OCI-LY7 (cell line): ENCODE results near the gene SLC16A10. TPM values are rescaled to one million over a fixed set of nuclear protein-coding genes. Genes with fewer than 3 reads are reported as not detected.

ENCODE experiments used
- BruUV-seq: library from RNA; stranded (reverse); fragments of 400-500 nt; replicated peaks from 2 replicates; lab custom pipeline; 2021; lab: Mats Ljungman, UMichigan
- CTCF ChIA-PET: fragments of 300-600 bp; sonication (Branson Sonifier 250); formaldehyde crosslinking; loops from one replicate; lab custom pipeline; 2022; ENCODE audit warnings: antibody characterized with exemption; ENCODE audit not compliant: unreplicated experiment; lab: Charles Lee
- POLR2A ChIA-PET: fragments of 300-600 bp; sonication (Branson Sonifier 250); formaldehyde crosslinking; loops from one replicate; lab custom pipeline; 2022; ENCODE audit warnings: antibody characterized with exemption; lab: Charles Lee
- DNase-seq: peaks from one replicate; pipeline ENCODE4 v3.0.0-alpha.2; 2015; ENCODE audit warnings: low spot score
- H2AFZ ChIP-seq: fragments of 200-600 bp; sonication (generic), shearing (Covaris generic); 2 replicates; pipeline ENCODE4 v1.6.1; 2014; ENCODE audit warnings: mild to moderate bottlenecking, antibody characterized with exemption, low read length, moderate library complexity
- H3K27ac ChIP-seq: fragments of 200-600 bp; sonication (generic); 2 replicates; pipeline ENCODE4 v1.5.1; 2014; ENCODE audit warnings: mixed run types, low read depth, mild to moderate bottlenecking, moderate library complexity, low read length, inconsistent platforms; ENCODE audit not compliant: poor library complexity, severe bottlenecking
- H3K36me3 ChIP-seq: fragments of 200-600 bp; sonication (generic); 2 replicates; pipeline ENCODE4 v1.6.1; 2014; ENCODE audit warnings: mild to moderate bottlenecking, antibody characterized with exemption, low read length, moderate library complexity, mixed read lengths; ENCODE audit not compliant: insufficient read depth
- H3K4me1 ChIP-seq: fragments of 200-600 bp; sonication (generic); 2 replicates; pipeline ENCODE4 v1.5.1; 2014; ENCODE audit warnings: mild to moderate bottlenecking, low read length; ENCODE audit not compliant: insufficient read depth, poor library complexity, severe bottlenecking
- H3K4me2 ChIP-seq: fragments of 200-600 bp; sonication (generic); 2 replicates; pipeline ENCODE4 v1.6.1; 2014; ENCODE audit warnings: mild to moderate bottlenecking, low read length
- H3K4me3 ChIP-seq: fragments of 200-600 bp; sonication (generic); 2 replicates; pipeline ENCODE4 v1.5.1; 2014; ENCODE audit warnings: mild to moderate bottlenecking, low read depth, low read length; ENCODE audit not compliant: poor library complexity, severe bottlenecking
- H3K79me2 ChIP-seq: fragments of 200-600 bp; sonication (generic); 2 replicates; pipeline ENCODE4 v1.6.1; 2016; ENCODE audit warnings: low read depth, mild to moderate bottlenecking, low read length, moderate library complexity, mixed read lengths; ENCODE audit not compliant: insufficient read depth
- H3K9me2 ChIP-seq: fragments of 200-600 bp; sonication (generic); 2 replicates; pipeline ENCODE4 v1.6.1; 2016; ENCODE audit warnings: mild to moderate bottlenecking, low read length, mixed read lengths; ENCODE audit not compliant: insufficient read depth
- H3K9me3 ChIP-seq: fragments of 200-600 bp; sonication (generic); 2 replicates; pipeline ENCODE4 v1.6.1; 2014; ENCODE audit warnings: mild to moderate bottlenecking, mixed run types, low read length, mixed read lengths
- H4K20me1 ChIP-seq: fragments of 200-600 bp; sonication (generic); 2 replicates; pipeline ENCODE4 v1.6.1; 2014; ENCODE audit warnings: mild to moderate bottlenecking, antibody characterized with exemption, low read length, moderate library complexity, mixed read lengths; ENCODE audit not compliant: insufficient read depth
- CTCF ChIP-seq: fragments of 200-600 bp; sonication (generic); conservative IDR thresholded peaks from 2 replicates; pipeline ENCODE4 v1.5.1; 2014; ENCODE audit warnings: mild to moderate bottlenecking, antibody characterized with exemption, low read length, moderate library complexity, mixed read lengths
- EZH2phosphoT487 ChIP-seq: fragments of 200-600 bp; sonication (generic); IDR thresholded peaks from 2 replicates; pipeline ENCODE4 v1.6.1; 2018; ENCODE audit warnings: low read depth, borderline replicate concordance, mild to moderate bottlenecking, mixed run types, antibody characterized with exemption, low read length, moderate library complexity, mixed read lengths
- intact Hi-C: fragments of 100-400 bp; cut with micrococcal nuclease; formaldehyde crosslinking; loops from one replicate; pipeline ENCODE4 v1.10.0; 2022; ENCODE audit not compliant: unreplicated experiment
- total RNA-seq, 2 experiments: library from RNA; depleted of rRNA in 1 of 2; stranded (reverse); fragments of >200 nt in 1 of 2; shearing (Covaris generic) in 1 of 2; gene quantifications; 2 replicates each; pipeline ENCODE4 v1.2.3, GENCODE V29; 2014 to 2022

Gene SLC16A10
- total RNA-seq, 2 experiments from 2014 or later, result not detected

GRCh38 chr6:111274593-111275217, 187.4 kb downstream of the SLC16A10 start:
- TF ChIP-seq EZH2phosphoT487, result no peak
- ChIA-PET CTCF (no interaction called here), POLR2A (interaction anchor here (0.6 to 1.8 kb wide), 3 partner anchors 12 to 655 kb away, joined by 3 to 5 read pairs (median 3); a partner anchor contains a TSS)
- Histone ChIP-seq H3K36me3 (peaks cover 90% of the 10 kb centered on the region), H3K4me3 (no peak overlapping the region), H3K27ac (no peak overlapping the region), H3K79me2 (no peaks in the 10 kb centered on the region), H3K4me2 (no peak overlapping the region), H2AFZ (no peak overlapping the region), H3K9me3 (peaks cover 21% of the 10 kb centered on the region), H3K9me2 (no peaks in the 10 kb centered on the region), H3K4me1 (no peaks in the 10 kb centered on the region), H4K20me1 (no peaks in the 10 kb centered on the region)
- intact Hi-C loops, result no loop called here
- DNase-seq, result no peak
- TSS peak; percentile 21 for BruUV-seq

- no peak overlapping the region for H3K4me3 ChIP-seq
- intact Hi-C loops, result no loop called here
- BruUV-seq, result no TSS peak
- peaks cover 89% of the 10 kb centered on the region for H3K36me3 ChIP-seq
- no peaks in the 10 kb centered on the region for H3K9me2 ChIP-seq
- no peaks in the 10 kb centered on the region for H3K79me2 ChIP-seq
- POLR2A ChIA-PET, result interaction anchor here (0.7 to 1.8 kb wide), 3 partner anchors 15 to 74 kb away, joined by 3 to 5 read pairs (median 3); a partner anchor contains a TSS
- H3K9me3 ChIP-seq, result peaks cover 21% of the 10 kb centered on the region
- TF ChIP-seq EZH2phosphoT487, result no peak
- TF ChIP-seq CTCF, result no peak
- CTCF ChIA-PET, result no interaction called here
- no peaks in the 10 kb centered on the region for H4K20me1 ChIP-seq
- no peak overlapping the region for H3K27ac ChIP-seq
- H3K4me1 ChIP-seq, result no peaks in the 10 kb centered on the region
- no peak for DNase-seq
- H2AFZ ChIP-seq, result no peak overlapping the region
- no peak overlapping the region for H3K4me2 ChIP-seq
Observed at GRCh38 chr6:111276335-111276734, 189.0 kb downstream of the SLC16A10 start.

- intact Hi-C loops, result no loop called here
- H3K4me1 ChIP-seq, result no peaks in the 10 kb centered on the region
- POLR2A ChIA-PET, result interaction anchor here (0.7 to 1.8 kb wide), 3 partner anchors 15 to 74 kb away, joined by 3 to 5 read pairs (median 3); a partner anchor contains a TSS
- no peaks in the 10 kb centered on the region for H4K20me1 ChIP-seq
- no peak overlapping the region for H2AFZ ChIP-seq
- peaks cover 91% of the 10 kb centered on the region for H3K36me3 ChIP-seq
- no TSS peak for BruUV-seq
- TF ChIP-seq CTCF, result no peak
- TF ChIP-seq EZH2phosphoT487, result no peak
- no peak overlapping the region for H3K4me3 ChIP-seq
- no peaks in the 10 kb centered on the region for H3K79me2 ChIP-seq
- DNase-seq, result no peak
- H3K9me2 ChIP-seq, result no peaks in the 10 kb centered on the region
- H3K27ac ChIP-seq, result no peak overlapping the region
- H3K9me3 ChIP-seq, result peaks cover 21% of the 10 kb centered on the region
- no peak overlapping the region for H3K4me2 ChIP-seq
- CTCF ChIA-PET, result no interaction called here
Observed at GRCh38 chr6:111276736-111277135, 189.4 kb downstream of the SLC16A10 start.
